ENCODE data around the gene RASL10B. TPM values are rescaled to one million over a fixed set of nuclear protein-coding genes. Genes with fewer than 3 reads are reported as not detected.

Gene RASL10B
- total and polyA plus RNA-seq, 2 donors (not counting 1 experiment from before 2014, with no cell fraction given), result 0.78 to 1.5 TPM

DNA sequence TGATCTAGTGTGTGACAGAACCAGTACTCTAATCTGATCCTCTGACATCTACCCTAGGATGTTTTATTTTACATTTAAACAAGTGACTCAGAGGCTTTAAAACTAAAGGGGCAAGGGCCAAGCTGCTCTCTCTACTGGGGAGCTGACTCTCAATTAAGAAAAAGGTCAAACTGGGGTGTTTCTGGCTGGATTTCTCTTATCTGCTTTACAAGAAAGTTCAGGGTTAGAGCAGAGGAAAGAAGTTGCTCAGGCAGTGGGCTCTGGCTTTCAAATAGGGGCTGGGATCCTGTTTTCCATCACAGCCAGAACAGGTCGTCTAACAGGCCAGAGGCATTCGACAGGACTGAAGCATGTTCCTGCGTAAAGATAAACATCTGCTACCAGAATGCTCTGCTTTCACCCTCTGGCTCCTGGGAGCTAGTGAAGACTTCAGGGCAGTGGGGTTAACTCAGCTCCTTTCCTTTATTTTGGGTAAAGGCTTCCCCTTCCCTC, 55.5 kb downstream of the RASL10B start:
- H3K9ac ChIP-seq (ENCODE audit: insufficient read depth, low read length), result no peak overlapping the region
- H3K27me3 ChIP-seq (ENCODE audit: control insufficient read depth, insufficient read depth, low read length), result peaks cover 7% of the 10 kb centered on the region
- H3K79me2 ChIP-seq (ENCODE audit: control insufficient read depth, insufficient read depth, low read length), result no peaks in the 10 kb centered on the region
- H2AFZ ChIP-seq (ENCODE audit: low read length), result no peak overlapping the region
- H3K36me3 ChIP-seq (ENCODE audit: control insufficient read depth, insufficient read depth, low read length), result no peaks in the 10 kb centered on the region
- H3K27ac ChIP-seq (ENCODE audit: insufficient read depth, low read length), result peak overlapping the region; percentile 5
- no peaks in the 10 kb centered on the region for H3K9me3 ChIP-seq (ENCODE audit: control insufficient read depth, insufficient read depth, low read depth, low read length)
- H3K4me1 ChIP-seq (ENCODE audit: control insufficient read depth, extremely low read depth, insufficient read depth, low read length), result peaks cover 15% of the 10 kb centered on the region
- peak overlapping the region; percentile 11 for H3K4me2 ChIP-seq (ENCODE audit: extremely low read depth, insufficient read depth, low read length)
- H4K20me1 ChIP-seq (ENCODE audit: control insufficient read depth, extremely low read depth, insufficient read depth, low read length), result no peaks in the 10 kb centered on the region
- no peak overlapping the region for H3K4me3 ChIP-seq (replicated peaks in 1 of 4; ENCODE audit: control extremely low read depth in 1 of 4, insufficient read depth in 1 of 4, low read depth in 3 of 4, low read length in 4 of 4)
- TF ChIP-seq EZH2 (IDR thresholded peaks at IDR 0.05; ENCODE audit: low read length, missing control alignments), result no peak
- TF ChIP-seq, protein P1, sequence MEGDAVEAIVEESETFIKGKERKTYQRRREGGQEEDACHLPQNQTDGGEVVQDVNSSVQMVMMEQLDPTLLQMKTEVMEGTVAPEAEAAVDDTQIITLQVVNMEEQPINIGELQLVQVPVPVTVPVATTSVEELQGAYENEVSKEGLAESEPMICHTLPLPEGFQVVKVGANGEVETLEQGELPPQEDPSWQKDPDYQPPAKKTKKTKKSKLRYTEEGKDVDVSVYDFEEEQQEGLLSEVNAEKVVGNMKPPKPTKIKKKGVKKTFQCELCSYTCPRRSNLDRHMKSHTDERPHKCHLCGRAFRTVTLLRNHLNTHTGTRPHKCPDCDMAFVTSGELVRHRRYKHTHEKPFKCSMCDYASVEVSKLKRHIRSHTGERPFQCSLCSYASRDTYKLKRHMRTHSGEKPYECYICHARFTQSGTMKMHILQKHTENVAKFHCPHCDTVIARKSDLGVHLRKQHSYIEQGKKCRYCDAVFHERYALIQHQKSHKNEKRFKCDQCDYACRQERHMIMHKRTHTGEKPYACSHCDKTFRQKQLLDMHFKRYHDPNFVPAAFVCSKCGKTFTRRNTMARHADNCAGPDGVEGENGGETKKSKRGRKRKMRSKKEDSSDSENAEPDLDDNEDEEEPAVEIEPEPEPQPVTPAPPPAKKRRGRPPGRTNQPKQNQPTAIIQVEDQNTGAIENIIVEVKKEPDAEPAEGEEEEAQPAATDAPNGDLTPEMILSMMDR (conservative IDR thresholded peaks at IDR 0.05 in 1 of 2, IDR thresholded peaks at IDR 0.05 in 1 of 2; ENCODE audit: low read depth in 1 of 2, low read length in 2 of 2), result no peak
- DNase-seq (ENCODE audit: low read depth in 2 of 2), result peak in 1 of 2 donors; percentile 74

DNA sequence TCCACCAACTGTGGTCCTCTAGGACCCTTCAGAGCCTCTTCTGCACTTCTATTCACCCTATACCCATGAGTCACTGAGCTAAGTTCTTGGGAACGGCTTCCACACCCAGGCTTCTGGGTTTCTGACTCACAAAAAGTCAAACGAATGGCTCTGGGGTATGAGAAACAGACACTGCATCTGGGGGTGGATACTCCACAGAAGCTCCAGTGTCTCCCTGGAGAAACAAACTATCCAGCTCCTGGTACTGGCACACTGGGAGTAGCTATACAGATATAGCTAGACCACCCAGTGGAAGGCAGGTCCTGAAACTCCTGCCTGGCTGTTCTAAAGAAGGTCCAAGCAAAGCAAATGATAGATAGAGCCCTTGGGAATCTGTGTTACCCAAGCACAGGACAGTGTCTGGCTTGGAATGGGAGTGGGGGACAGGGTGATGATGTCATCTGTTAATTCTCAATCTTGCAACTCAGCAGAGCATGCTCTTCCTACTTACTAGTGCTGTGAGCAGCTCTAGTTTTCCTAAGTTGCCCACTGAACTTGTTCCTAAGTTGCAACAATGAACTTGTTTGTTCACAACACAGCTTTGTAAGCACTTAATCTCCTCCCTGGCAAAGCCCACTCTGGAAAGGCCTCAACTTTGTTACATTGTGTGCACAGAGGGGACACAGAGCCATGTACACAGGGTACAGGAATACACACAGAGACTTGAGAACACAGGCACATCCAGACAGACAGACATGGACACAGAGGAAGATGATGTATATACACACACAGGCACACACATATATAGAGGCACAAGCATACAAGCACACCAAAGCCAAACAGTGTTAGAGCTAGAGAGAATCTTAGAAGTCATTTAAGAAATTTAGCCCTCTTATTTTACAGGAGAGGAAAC, 57.3 kb downstream of the RASL10B start:
- Histone ChIP-seq H3K4me1 (ENCODE audit: control insufficient read depth, extremely low read depth, insufficient read depth, low read length) (peaks cover 15% of the 10 kb centered on the region), H3K27me3 (ENCODE audit: control insufficient read depth, insufficient read depth, low read length) (peaks cover 18% of the 10 kb centered on the region), H2AFZ (ENCODE audit: low read length) (no peak overlapping the region), H3K4me2 (ENCODE audit: extremely low read depth, insufficient read depth, low read length) (peak overlapping the region; percentile 78), H4K20me1 (ENCODE audit: control insufficient read depth, extremely low read depth, insufficient read depth, low read length) (no peaks in the 10 kb centered on the region), H3K79me2 (ENCODE audit: control insufficient read depth, insufficient read depth, low read length) (no peaks in the 10 kb centered on the region), H3K9ac (ENCODE audit: insufficient read depth, low read length) (no peak overlapping the region), H3K9me3 (ENCODE audit: control insufficient read depth, insufficient read depth, low read depth, low read length) (no peaks in the 10 kb centered on the region), H3K4me3 (replicated peaks in 1 of 4; ENCODE audit: control extremely low read depth in 1 of 4, insufficient read depth in 1 of 4, low read depth in 3 of 4, low read length in 4 of 4) (no peak overlapping the region), H3K36me3 (ENCODE audit: control insufficient read depth, insufficient read depth, low read length) (no peaks in the 10 kb centered on the region), H3K27ac (ENCODE audit: insufficient read depth, low read length) (peak overlapping the region; percentile 47)
- DNase-seq (ENCODE audit: low read depth in 2 of 2), result peak; percentile 92 to 94
- TF ChIP-seq, protein P1 (conservative IDR thresholded peaks at IDR 0.05 in 1 of 2, IDR thresholded peaks at IDR 0.05 in 1 of 2; ENCODE audit: low read depth in 1 of 2, low read length in 2 of 2), result no peak
- TF ChIP-seq EZH2 (IDR thresholded peaks at IDR 0.05; ENCODE audit: low read length, missing control alignments), result no peak

DNA sequence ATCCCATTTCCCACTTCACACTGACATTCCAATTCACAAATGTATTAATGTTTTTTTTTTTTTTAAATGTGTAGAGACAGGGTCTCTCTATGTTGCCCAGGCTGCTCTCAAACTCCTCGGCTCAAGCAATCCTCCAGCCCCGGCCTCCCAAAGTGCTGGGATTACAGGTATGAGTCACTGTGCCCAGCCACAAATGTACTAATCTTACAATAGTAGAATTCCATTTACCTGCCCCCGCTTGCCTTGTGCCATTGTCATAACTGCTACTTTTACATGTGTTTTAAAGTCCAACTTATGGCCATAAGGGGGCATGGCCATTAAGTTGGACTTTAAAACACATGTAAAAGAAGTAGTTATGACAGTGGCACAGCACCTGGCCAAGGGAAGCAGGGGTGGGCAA, 59.4 kb downstream of the RASL10B start:
- H3K36me3 ChIP-seq (ENCODE audit: control insufficient read depth, insufficient read depth, low read length), result no peaks in the 10 kb centered on the region
- no peak overlapping the region for H3K27ac ChIP-seq (ENCODE audit: insufficient read depth, low read length)
- no peak overlapping the region for H3K4me3 ChIP-seq (replicated peaks in 1 of 4; ENCODE audit: control extremely low read depth in 1 of 4, insufficient read depth in 1 of 4, low read depth in 3 of 4, low read length in 4 of 4)
- no peak overlapping the region for H3K9ac ChIP-seq (ENCODE audit: insufficient read depth, low read length)
- H4K20me1 ChIP-seq (ENCODE audit: control insufficient read depth, extremely low read depth, insufficient read depth, low read length), result no peaks in the 10 kb centered on the region
- no peak overlapping the region for H2AFZ ChIP-seq (ENCODE audit: low read length)
- no peak for DNase-seq (ENCODE audit: low read depth in 2 of 2)
- no peak overlapping the region for H3K4me2 ChIP-seq (ENCODE audit: extremely low read depth, insufficient read depth, low read length)
- no peaks in the 10 kb centered on the region for H3K79me2 ChIP-seq (ENCODE audit: control insufficient read depth, insufficient read depth, low read length)
- H3K9me3 ChIP-seq (ENCODE audit: control insufficient read depth, insufficient read depth, low read depth, low read length), result no peaks in the 10 kb centered on the region
- TF ChIP-seq, protein P1 (conservative IDR thresholded peaks at IDR 0.05 in 1 of 2, IDR thresholded peaks at IDR 0.05 in 1 of 2; ENCODE audit: low read depth in 1 of 2, low read length in 2 of 2), result no peak
- no peak for TF ChIP-seq EZH2 (IDR thresholded peaks at IDR 0.05; ENCODE audit: low read length, missing control alignments)
- peaks cover 32% of the 10 kb centered on the region for H3K27me3 ChIP-seq (ENCODE audit: control insufficient read depth, insufficient read depth, low read length)
- peaks cover 15% of the 10 kb centered on the region for H3K4me1 ChIP-seq (ENCODE audit: control insufficient read depth, extremely low read depth, insufficient read depth, low read length)
